OCI-M1 (cell line): Measurements from ENCODE around the gene ABRACL.
"Not testable (repeated sequence)": the region's sequence is repeated elsewhere in the genome, so short reads cannot be mapped to it uniquely, and the experiment has no call there.

Source experiments
- DNase-seq: peaks from one replicate; lab custom pipeline; 2025; lab: John Stamatoyannopoulos, UW

The ABRACL gene

DNA sequence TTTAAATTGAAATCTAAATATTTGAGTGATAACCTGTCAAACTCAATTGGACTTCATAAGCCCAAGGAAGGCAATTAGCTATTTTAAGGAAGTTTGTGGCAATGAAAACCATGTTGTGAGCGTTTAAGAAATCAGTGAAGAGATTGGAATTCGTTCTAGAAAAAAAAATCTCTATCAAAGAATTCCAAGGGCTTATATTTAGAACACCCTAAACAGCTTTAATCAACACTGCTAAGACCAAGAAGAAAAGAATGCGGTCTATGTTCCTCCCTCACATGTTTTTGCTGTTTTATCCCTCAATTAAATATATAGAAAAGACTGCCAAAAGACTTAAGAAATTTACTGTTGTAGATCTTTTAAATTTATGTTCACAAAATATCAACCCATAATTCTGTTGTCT lies 16.6 kb upstream of the ABRACL start:
- DNase-seq: no peak

DNA sequence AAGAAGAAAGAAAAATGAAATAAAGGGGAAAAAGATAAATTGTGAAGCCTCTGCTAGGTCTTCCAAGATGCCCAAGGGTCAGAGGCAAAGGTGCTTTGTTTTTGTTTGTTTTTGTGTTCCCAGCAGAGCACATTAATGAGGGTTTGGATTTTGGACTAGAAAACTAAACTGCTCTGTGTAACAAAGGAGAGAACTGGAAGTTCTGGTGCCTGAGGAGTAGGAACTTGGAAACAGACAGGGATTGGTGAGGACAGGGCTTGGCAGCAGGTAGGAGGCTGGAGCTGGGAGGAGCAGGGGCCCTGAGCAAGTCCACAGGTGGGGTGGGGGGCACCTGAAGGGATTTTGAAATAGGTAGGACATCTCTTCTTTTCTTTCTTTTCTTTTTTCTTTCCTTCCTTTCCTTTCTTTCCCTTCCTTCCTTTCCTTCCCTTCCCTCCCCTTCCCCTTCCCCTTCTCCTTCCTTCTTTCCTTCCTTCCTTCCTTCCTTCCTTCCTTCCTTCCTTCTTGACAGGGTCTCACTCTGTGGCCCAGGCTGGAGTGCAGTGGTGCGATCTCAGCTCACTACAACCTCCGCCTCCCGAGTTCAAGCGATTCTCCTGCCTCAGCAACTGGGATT lies 15.3 kb upstream of the ABRACL start:
- no peak for DNase-seq

DNA sequence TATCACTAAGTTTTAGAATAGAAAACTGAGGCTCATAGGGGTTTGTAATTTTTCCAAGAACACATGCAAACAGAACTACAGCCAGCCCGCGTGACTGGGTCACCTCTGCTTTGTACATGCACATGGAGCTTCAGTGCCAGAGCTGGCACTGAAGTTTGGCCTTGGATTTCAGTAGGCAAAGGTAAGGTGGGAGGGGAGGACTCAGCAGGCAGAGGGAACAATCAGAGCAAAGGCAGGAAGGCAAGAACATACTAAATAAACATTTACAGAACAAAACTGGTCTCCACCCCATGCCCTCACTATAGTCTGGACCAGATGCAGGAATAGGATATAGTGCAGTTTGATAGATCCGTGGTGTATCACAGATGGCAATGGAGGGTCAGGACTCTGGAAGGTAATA lies 13.6 kb upstream of the ABRACL start:
- DNase-seq: no peak

DNA sequence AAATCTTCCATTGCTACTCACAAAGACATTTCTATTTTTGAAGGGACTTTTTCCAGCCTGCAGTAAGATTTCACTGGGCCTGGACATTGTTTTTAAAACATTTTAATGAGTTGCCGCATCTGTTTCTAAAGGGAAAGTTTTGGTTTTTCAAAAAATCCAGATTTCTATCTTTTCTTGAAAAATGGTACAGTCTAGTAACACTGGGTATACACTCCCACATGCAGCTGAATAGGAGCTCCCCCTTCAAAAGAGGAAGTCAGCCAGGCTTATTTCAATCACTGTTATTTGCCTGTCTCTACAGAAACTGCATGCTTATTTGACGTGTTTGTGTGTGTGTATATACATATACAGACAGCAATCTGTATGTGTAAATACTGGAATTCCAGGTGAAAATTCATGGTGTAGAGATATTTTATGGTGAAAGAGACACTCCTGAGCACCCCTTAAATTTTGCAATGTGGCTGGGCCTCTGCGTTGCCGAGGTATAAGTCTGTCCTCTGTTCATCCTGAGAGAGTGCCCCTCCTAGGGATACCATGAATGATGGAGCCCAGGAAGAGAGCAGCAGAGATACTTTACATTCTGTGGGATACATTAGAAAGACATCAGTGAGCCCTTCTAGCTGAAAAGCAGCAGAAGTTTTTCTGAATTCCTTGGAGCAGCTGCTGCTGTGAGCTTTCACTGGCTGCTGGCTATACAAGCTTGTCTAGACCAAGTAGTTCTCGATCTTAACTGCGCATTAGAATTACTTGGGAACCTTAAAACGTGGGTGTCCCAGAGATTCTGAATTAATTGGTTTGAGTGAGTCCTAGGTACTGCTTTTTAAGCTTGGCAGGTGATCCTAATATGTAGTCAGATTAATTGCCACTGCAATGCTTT lies 12.0 kb upstream of the ABRACL start:
- DNase-seq: peak; percentile 88

- no peak for DNase-seq
Measured at GRCh38 chr6:139017227-139017626, 11.3 kb upstream of the ABRACL start.

- DNase-seq: no peak
Measured at GRCh38 chr6:139019722-139020121, 8.8 kb upstream of the ABRACL start.

DNA sequence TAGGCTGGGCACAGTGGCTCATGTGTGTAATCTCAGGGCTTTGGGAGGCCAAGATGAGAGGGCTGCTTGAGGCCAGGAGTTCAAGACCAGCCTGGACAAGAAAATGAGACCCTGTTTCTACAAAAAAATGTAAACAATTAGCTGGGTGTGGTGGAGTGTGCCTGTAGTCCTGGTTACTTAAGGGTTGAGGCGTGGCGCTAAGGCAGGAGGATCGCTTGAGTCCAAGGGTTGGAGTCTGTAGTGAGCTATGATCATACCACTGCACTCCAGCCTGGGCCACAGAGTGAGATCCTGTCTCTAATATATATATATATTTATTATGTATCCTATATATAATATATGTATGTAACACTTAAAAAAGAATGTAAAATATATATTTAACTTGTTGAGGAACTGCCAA lies 7.9 kb upstream of the ABRACL start:
- no peak for DNase-seq

GRCh38 chr6:139025416-139025815 lies 3.1 kb upstream of the ABRACL start:
- DNase-seq: peak; percentile 11

DNA sequence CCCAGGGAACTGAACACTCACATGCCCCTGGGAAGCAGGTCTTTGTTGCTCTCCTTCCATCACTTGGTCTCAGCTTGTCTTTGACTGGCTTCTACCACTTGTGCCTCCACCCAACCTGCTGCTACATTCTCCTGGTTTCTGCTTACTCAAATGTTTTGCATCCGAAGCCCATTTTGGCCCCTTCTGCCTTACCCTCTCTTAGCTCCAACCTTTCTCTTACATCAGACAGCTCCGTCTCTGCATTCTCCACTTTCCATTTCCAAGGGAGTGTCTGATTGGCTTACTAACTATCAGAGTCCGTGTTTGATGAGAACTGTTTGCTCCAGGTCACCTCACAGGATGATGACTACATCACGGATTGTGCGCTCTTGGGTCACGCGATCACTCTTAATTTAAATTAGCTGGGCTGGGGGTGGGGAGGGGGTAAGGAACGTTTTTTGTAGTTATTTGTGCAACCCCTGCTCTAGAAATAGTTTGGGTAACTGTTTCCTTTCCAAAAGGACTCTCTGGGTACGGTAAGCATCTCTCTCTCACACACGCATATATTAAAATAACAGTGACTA lies 844 bp upstream of the ABRACL start:
- peak; percentile 88 for DNase-seq

DNA sequence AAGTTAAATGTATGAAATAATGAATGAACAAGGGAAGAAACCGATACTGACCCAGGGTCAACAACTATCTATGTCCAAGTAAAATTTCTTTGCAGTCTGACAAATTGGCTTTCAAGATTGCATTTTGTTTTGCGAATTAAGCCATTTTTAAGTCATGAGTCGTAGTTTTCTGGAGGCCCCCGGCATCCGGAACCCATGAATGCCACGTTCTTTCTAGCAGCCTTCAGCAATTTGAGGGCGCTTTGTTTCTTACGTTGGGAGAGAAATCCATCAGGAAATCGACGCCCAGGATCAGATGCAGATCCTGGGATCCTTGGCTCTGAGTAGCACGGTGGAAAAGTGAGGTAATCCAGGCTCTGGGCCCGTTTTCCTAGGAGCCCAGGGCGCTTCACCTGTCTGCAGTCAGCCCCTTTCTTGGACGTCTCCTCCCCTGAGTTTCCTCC lies 309 bp upstream of the ABRACL start:
- no peak for DNase-seq

DNA sequence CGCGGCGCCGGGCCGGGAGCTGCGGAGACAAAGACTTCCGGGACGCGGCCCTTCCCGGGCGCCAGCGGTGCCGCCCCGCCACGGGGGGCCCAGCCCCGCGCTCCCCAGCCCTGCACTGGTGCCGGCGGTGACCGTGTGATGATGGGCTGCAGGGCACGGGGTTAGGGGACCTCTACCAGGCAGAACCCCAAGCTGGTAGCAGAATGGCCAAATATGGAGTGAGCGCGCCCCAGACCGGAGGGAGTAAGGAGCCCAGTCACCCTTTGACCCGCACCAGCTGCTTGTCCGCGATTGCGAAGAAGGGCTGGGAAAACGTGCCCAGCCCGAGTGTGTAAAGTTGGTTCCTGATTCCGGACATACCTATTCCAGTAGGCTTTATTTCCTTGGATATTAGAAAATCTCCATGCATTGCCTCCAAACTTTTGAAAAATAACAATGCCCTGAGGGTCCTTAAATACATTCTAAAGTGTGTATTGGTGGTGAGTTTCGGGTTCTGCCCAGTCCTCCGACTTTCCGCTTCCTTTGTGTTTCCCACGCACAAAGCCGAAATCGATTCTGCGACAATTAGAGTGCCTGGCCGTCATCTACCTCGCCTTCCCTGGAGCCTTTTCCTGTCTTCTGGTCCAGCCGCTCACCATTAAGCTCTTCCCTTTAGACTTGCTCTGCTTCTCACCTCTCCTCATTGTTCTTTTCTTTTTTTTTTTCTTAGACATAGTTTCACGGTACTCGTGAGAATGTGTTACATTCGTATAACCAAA lies 1.1 kb downstream of the ABRACL start:
- DNase-seq: peak; percentile 81

GRCh38 chr6:139030228-139030963 lies 1.9 kb downstream of the ABRACL start:
- DNase-seq: peak; percentile 75

- no peak for DNase-seq
Measured at GRCh38 chr6:139037490-139037889, 8.9 kb downstream of the ABRACL start.

DNA sequence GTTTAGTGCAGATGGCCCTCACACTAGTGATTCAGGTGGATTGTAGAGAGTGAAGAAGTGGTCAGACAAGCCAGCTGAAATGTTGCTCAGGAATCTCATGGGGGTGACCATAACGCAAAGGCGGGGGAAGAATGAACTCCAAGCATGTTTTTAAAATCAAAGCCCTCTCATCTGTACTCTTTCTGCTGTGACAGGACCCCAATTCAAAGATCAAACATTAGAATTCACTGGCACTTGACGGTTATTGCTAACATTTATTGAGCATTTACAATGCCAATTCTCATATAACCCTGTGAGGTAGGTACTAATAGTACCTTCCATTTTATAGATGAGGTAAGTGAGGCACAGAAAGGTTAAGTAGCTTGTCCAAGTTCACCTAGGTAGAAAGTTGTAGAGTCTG lies 15.7 kb downstream of the ABRACL start:
- DNase-seq: no peak

- no peak for DNase-seq
Measured at GRCh38 chr6:139047677-139048076, 19.1 kb downstream of the ABRACL start.

GRCh38 chr6:139048912-139049311 lies 20.4 kb downstream of the ABRACL start:
- peak; percentile 18 for DNase-seq

GRCh38 chr6:139050131-139050769 lies 21.7 kb downstream of the ABRACL start:
- DNase-seq: not testable (repeated sequence)

GRCh38 chr6:139050770-139051313 lies 22.3 kb downstream of the ABRACL start:
- DNase-seq: peak; percentile 22

GRCh38 chr6:139051396-139052060 lies 23.0 kb downstream of the ABRACL start:
- no peak for DNase-seq

GRCh38 chr6:139053382-139053781 lies 24.8 kb downstream of the ABRACL start:
- no peak for DNase-seq
